Ammon's horn (tissue), 1 donor: ENCODE data around the gene DOK1.

ENCODE experiments used
- DNase-seq: peaks from one replicate; pipeline ENCODE4 v3.0.0-alpha.2; 2016; ENCODE audit warnings: low spot score

The DOK1 gene

DNA sequence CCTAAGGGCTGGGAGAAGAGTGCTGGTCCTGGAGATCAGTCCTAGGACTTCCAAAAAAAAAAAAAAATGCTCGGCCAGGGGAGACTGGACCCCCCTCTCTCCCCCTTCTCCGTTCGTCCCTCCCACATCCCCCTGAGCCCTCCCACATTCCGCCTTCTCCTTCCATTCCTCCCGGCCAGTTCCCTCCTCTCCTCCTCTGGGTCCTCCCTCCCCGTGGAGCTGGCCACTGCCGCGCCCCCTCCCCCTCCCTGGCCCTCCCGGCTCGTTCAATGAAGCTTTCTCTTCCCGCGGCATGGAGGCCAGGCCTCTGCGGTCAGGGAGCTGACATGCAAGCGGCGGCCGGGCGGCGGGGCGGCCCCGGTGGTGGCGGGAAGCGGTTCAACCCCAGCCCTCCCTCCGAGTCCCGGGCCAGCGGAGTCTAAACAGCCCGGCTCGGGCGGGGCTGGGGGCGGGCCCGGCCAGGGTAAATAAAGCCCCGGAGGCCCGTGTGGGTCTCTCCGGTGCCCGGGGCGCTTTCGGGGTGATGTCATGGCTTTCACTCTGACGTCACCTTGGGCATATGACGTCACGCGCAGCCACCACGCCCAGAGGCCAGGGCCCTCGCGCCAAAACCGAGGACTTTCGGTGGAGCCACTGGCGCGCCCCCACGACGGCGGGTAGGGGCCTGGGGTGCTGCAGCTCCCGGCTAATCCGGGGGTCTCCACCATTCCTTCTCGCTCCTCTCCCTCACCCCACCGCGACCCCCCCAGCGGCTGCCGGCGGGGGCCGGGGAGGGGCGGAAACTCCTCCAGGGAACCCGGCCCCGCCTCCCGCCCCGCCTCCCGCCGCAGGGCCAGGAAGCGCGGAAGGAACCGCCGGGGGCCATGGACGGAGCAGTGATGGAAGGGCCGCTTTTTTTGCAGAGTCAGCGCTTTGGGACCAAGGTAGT lies at the start of gene DOK1, which contains the start of gene LOXL3:
Gene DOK1 (plus strand): TSS at position 829 of the 928 bp plus-strand sequence. CDS start 35 bp downstream, at position 864.
Gene LOXL3 (minus strand): TSS at position 51 of the 928 bp plus-strand sequence. CDS start 1,308 bp downstream, outside the sequence.
- DNase-seq: peak; percentile 82

DNA sequence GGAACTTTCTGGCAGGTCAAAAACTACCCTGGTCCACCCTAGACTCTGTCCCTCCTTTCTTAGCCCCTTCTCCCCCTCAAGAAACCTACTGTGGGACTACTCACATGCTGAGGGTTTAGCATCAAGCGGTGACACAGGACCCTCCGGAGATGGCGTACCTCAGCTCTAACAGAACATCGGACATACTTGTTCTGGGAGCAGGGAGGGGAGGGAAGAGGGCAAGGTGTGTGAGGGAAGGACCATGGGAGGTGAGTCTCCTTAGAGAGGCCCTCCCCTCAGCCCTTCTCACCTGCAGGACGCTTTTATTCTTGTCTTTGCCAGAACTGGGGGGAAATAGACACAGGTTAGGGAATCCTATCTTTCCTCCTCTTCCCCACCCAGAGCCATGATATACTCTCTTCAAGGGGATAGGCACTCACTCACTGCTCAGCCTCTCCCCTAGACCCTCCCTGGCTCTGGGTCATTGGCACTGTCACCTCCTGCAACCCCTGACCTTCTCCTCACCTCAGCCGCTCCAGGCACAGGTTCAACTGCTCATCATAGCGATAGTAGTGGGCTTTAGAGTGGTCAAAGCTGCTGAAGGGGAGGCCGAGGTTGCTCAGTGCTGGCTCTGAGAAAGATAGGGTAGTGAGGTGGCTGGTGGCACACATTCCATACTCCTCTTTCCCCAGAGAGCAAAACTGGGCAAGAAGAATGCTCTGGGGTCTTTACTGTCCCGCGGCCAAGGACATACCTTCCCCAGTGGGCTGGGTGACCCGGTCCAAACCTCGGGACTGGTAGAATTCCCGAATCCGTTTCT lies 48.9 kb upstream of the DOK1 start:
- no peak for DNase-seq

DNA sequence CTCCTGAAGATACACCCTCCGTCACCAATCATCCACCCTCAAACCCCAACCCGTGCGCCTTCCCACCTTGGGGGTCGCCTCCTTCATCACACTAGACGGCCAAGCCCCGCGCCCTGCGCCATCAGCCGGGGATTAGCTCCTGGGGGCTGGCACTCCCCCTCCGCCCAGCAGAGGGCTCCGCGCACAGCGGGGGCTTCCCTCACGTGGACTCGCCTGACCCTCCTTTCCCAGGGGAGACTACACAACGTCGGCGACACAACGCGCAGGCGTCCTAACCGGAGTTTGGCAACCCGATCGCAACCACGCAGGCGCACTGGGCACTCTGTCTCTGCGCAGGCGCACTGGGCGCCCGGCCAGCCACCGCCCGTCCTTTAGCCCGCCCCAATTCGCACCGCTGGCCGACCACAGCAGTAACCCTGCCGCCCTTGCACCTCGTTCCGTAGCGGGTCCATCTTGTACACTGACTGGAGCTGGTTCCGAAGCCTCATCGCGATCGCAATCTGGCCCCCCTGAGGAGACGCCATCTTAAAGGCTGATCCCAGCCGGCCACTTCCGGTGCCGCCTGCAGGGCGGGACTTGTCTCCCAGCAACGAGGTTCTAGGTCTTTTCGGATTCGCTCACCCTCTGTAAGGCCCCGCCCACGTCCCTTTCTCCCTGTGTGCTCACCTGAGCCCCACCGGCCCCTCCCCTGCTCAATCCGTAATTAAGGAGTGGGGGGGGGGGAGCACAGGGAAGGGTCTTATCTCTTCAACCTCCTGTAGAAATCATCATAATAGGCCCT lies 47.2 kb upstream of the DOK1 start, which contains the start of gene PCGF1:
Gene PCGF1 (minus strand): TSS at position 551 of the 781 bp plus-strand sequence. CDS start 27 bp downstream, at position 524.
- DNase-seq: peak; percentile 99

DNA sequence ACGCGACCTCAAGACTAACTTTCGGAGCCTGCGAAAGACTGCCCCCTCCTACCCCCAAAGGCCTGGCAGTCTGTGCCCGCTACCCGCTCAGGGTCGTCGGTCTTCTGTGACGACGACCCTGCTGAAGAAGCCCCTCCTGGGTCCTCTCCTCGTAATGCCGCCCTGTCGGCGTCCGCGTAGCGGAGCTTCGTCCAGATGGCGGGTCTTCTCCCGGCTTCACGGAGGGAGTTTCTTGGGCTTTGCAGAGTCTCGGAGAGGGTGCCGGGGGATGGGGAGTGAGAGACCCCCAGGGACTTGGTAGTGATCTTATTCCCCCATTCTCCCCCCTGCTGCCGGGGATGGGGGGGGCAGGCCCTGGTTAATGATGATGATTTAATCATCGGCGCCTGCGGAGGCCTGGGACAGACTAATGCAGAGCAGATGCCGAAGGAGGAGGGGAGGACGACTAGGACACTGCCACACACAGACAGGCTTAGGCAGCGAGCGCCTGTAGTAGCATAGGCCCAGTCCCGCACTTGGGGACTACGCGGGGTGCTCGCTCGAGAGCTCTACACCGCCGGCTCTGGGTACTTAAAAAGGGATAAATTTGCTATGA lies 46.5 kb upstream of the DOK1 start:
- peak; percentile 59 for DNase-seq

DNA sequence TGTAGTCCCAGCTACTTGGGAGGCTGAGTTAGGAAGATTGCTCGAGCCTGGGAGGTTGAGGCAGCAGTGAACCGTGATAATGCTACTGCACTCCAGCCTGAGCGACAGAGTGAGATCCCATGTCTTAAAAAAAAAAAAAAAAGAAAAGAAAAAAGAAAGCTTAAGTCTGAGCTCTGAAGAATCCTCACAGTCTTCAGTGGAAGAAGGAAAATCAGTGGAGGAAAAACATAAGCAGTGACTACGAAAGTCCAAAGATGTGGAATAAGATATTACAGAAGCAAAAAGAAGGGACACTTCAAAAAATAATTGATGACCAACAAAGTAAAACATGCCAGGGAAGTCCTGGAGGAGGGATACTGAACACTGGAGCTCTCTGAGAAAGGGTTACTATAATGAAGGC lies 44.2 kb upstream of the DOK1 start:
- DNase-seq: no peak

DNA sequence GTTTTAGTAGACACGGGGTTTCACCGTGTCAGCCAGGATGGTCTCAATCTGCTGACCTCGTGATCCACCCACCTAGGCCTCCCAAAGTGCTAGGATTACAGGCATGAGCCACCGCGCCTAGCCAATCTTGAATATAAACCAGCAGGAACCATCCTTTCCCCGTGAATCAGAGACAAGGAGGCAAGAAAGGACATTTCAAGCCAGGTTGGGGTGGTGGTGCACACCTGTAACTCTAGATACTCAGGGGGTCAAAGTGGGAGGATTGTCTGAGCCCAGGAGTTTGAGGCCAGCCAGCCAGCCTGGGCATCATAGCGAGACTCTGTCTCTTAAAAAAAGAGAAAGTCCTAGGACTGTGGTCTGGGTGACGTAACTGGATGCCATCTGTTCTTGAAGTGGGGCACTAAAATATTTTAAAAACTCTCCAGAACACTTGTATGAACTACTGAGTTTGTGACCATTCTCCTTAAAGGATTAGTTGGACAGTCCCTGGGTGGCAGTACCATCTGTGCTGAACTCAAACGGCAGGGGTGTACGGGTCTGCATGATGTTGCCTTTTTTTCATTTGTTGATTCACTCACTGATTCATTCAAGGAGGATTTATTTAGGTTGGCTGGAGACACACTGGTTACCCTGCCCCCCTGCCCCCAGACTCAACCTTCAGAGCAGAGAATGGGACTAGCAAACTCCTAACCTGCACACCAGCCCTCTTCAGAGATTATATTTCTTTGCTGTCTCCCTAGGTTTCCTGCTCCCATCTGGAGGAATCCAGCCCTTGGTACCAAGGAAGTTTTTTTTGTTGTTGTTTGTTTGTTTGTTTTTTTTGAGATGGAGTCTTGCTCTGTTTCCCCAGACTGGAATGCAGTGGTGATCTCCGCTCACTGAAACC lies 43.2 kb upstream of the DOK1 start:
- DNase-seq: no peak

DNA sequence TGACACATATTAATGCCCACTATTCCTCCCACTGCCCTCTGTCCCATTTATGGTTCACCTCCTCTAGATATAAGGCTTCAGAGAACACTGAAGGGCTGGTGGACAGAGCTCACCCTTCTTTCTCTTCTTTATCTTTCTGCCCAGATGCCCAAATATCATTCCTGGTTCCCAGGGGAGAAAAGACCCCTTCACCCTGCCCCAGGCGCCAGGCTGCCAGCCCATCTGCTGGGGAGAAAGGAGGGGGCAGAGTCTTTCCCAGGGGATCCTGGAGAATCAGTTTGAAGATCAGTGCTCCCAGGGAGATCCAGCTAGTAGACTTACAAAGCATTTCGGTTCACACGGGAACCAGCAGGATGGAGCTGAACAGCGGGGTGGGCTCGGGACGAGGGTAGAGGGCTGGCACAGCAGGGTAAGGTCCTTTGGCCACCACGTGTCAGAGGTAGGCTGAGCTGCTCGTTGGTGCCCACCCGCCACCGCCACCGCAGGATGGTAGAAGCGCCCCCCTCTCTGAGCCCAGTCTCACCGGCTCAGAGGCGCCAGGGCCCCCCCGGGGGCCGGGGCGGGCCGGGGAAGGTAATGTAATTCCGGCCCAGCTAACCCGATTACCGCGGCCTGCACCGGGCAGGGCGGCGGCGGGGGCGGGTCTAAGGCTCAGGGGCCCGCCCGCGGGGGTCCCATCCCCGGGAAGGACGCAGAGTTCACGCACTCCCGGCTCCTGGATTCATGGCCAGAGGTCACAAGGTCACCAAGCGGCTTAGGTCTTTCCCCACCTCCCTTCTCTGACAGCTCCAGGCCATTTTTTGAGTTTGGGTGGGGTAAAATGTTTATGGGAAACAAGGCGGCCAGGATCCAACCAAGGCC lies 41.5 kb upstream of the DOK1 start:
- no peak for DNase-seq

DNA sequence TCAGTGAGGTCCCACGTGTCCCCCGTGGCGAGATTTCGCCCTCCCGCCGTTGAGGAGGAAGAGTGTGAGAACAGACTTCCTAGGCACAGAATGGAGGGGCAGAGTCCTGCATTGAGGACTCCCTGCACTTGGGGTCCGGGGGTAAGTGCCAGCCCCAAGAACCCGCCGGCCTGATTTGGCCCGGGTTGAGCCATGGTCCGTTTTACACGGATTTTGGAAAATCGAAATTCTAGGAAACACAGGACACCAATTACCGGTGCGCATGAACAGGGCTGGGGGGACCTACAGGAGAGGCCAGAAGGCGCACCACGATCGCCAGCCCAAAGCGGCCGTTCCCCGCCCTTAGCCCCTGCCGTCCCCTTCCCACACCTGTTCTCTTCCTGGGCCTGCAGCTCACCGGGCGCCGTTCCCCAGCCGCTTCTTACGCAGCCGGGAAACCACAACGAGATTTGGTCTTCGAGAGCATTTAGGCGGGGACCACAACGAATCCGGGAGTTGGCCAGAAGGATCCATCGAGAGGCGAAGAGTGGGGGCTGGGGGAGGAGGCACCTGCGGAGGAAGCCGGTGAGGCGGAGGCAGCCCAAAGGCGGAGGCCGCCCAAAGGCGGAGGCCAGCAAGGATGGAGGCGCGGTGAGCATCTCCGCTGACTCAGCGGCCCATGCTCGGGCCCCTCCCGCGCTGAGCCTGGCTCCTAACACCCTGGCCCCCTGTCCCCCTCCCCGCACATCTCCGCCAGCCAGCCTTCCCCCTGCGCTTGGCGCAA lies 40.7 kb upstream of the DOK1 start:
- no peak for DNase-seq

DNA sequence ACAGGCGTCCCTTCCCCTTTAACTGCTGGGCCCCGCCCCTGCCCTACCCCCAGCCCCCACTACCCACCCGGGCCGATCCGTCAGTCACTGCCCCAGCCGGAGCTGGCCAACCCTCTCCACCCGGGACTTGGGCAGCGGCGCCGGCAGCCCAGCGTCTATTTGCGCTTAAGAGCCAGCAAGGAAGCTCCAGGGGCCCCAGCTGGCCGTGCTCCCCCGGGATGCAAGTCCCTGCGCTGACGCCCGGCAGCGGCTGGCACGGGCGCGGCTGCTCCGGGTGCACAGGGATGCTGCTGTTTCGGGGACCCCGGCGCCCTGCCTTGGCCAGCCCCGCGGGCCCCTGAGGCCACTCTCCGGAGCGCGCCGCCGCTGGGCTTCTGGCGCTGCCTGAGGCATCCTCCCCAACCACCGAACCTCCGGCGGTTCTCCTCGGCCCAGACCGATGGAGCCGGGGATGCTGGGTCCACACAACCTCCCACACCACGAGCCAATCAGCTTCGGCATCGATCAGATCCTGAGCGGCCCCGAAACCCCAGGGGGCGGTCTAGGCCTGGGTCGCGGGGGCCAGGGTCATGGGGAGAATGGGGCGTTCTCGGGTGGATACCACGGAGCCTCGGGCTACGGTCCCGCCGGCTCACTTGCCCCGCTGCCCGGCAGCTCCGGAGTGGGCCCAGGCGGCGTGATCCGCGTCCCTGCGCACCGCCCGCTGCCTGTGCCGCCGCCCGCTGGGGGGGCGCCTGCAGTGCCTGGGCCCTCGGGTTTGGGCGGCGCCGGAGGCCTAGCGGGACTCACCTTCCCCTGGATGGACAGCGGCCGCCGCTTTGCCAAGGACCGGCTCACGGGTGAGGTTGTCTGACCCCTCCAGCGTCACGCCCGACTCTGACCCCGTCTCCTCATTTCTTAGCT lies 39.9 kb upstream of the DOK1 start, which contains the start of gene TLX2:
Gene TLX2 (plus strand): TSS at position 83 of the 903 bp plus-strand sequence. CDS start 357 bp downstream, at position 440.
- DNase-seq: no peak

DNA sequence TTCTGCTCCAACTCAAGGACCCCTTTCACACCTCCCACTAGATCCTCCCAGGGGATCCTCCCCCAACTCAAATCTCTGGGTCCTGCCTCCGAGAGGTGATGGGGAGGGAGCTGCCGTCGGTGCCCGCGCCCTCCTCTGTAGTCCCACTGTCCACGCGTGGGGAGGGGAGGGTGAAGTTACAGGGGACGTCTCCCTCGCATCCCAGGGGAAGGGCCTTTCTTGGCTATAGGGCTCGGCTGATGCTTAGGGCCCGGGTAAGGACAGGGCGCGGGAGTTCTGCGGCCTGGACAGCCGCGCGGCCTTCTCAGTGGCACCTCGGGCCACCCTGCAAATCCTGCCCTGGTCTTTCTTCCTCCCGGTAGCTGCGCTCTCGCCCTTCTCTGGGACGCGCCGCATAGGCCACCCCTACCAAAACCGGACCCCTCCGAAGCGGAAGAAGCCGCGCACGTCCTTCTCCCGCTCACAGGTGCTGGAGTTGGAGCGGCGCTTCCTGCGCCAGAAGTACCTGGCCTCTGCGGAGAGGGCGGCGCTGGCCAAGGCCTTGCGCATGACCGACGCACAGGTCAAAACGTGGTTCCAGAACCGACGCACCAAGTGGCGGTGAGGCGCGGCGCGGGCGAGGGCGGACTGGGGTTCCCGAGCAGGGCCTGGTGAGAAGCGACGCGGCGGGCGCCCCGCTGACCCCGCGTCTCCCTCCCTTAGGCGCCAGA lies 39.1 kb upstream of the DOK1 start:
- DNase-seq: no peak

DNA sequence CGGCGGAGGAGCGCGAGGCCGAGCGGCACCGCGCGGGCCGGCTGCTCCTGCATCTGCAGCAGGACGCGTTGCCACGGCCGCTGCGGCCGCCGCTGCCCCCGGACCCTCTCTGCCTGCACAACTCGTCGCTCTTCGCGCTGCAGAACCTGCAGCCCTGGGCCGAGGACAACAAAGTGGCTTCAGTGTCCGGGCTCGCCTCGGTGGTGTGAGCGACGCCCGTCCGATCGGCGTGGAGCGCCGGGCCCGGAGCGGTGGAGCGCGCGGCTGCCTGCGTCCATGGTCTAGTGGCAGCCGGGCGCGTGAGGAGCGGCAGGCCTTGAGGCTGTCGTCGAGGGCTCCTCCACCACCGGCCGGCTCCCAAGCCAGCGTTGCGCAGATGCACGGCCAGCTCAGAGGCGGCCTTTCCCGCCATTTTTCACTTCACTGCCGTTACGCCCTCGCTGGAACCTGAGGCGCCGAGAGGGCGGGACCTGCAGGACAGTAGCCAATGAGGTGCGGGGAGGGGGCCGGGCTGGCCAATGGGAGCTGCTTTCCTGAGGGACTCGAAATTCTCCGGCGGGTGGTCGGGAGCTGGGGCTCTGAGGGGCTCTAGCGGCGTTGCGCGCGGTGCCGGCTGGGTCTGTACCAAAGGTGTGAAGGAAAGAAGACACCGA lies 38.4 kb upstream of the DOK1 start:
- peak; percentile 29 for DNase-seq

DNA sequence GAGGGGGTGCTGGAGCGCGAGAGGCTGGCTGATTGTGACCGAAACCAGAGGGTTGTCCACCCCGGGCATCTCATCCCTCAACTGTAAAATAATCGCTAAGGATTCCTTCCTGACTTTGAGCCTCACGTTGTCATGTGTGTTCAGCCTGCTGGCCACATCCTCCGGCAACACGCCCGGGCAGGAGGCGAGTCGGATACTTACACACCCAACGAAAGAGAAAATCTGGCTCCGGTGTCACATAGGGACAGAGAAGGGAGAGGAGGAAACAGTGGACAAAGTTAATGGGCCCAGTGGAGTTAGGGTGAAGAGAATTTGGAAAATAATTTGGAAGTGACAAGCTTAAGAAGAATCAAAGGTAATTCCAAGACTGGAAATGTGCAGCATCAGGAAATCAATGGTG lies 37.9 kb upstream of the DOK1 start:
- DNase-seq: no peak

DNA sequence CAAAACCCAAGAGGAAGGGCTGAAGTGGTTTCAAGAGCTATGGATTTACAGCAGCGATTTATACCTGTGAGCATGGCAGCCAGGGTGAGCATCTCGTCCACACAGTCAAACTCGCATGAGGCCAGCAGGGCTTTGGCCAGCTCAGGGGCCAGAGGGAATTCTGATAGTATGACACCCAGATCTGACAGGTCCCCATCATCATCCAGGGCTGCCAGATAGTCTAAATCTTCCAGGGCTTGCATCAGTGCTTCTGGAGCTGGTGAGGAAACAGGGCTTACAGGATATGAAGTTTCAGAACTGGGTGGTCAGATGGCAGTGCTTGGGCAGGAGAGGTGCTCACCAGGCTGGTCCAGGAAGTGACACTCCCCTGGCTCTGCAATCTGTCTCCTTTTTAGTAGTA lies 32.0 kb upstream of the DOK1 start:
- no peak for DNase-seq

DNA sequence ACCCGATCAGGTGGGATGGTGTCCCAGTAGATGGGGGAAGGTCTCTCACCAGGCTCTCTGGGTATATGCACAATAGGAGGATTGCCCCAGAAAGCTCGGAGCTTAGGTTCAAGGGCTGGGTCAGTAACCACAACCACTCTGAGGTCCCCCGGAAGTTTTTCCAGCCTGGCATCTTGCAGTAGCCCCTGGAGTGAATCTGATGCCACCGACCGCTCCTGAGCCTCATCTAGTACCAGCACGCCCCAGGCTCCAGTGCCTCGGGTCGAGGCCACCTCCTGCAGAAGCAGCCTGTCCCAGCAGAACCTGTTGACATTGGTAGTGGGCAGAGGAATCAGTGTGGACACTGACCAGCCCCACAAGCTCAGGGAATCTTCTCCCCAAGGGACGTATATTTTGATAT lies 30.5 kb upstream of the DOK1 start:
- no peak for DNase-seq

DNA sequence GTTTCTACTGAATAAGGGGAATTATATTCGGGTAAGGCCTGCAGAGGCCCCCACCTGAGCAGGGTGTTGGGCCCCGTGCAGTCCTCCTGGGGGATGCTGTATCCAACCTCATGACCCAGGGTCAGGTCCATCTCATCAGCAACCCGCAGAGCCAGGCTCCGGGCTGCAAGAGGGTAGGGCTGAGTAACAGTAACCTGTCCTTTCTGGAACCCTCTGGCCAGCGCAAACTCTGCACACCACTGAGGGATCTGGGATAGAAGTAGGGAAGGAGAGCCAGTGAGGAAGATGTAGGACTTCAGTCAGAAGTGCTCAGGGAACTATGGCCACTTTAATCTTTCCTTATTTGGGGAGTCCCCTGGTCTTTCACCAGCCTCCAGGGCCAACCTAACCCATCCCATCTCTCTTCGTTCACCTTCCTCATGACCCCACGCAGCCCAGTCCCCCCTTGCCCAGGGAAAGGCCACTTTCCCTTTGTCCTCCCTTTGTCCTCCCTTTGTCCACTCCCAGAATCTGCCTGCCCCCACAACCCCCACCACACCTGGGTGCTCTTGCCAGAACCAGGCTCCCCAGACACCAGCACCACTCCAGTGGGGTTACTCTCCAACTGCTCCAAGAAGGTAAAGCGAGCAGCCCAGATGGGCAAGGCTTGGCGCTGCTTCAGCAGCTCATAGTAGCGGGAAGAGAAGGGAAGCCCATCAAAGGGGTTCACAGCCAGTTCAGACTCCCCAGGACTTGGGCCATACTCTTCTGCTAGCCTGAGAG lies 29.4 kb upstream of the DOK1 start:
- no peak for DNase-seq
